WI38 (cell line): ENCODE results near the gene COA6.

ENCODE experiments used
- H3K4me3 ChIP-seq: 2 replicates; pipeline ENCODE4 v1.5.1; 2011; ENCODE audit warnings: low read depth, mild to moderate bottlenecking, control low read depth, low read length
- CTCF ChIP-seq: IDR thresholded peaks from 2 replicates; pipeline ENCODE4 v1.5.1; 2012; ENCODE audit warnings: low read depth, mild to moderate bottlenecking, control low read depth, low read length

Gene COA6

DNA sequence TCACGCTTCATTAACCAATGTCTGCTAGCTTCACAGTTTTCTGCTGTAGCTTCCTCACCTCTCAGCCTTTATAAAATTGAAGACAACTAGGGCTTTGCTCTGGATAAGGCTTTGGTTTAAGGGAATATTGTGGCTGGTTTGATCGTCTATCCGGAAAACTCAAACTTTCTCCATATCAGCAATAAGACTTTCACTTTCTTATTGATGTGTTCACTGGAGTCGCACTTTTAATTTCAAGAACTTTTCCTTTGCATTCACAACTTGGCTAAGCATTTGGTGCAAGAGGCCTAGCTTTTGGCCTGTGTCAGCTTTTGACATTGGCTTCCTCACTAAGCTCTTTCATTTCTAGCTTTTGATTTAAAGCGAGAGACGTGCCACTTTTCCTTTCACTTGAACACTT, 12.9 kb downstream of the COA6 start:
- no peak overlapping the region for H3K4me3 ChIP-seq
- TF ChIP-seq CTCF, result no peak

DNA sequence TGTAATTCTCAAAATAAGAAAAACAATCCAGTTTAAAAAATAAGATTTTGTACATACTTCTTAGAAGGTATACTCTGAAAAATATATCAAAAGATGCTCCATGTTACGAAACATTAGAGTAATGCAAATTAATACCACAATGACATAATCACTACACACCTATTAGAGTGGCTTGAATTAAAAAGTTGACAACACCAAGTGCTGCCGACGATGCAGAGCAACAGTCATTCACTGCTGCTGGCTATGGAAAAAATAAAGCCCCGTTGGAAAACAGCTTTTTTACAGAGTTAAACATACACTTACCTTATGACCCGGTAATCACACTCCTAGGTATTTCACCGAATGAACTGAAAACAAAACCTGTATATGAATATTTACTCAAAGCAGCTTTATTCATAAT, 14.8 kb downstream of the COA6 start:
- no peak for TF ChIP-seq CTCF
- H3K4me3 ChIP-seq, result no peak overlapping the region

DNA sequence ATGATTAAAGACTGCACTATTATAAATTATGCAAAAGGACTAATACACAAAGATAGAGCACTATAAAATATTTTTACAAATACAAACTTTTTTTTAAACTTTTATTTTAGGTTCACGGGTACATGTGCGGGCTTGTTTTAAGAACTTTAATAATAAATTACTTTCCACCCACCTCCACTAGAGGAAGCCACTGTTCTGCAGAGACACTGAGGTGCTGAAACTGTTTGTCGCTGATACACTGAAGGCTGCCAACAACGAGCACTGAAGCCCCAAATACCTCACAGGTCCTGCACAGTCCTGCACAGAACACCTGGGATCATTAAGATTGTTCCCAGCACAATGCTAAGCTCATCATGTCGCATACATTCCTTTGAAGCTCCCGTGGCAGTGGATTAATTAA, 19.9 kb downstream of the COA6 start:
- TF ChIP-seq CTCF, result no peak
- no peak overlapping the region for H3K4me3 ChIP-seq

DNA sequence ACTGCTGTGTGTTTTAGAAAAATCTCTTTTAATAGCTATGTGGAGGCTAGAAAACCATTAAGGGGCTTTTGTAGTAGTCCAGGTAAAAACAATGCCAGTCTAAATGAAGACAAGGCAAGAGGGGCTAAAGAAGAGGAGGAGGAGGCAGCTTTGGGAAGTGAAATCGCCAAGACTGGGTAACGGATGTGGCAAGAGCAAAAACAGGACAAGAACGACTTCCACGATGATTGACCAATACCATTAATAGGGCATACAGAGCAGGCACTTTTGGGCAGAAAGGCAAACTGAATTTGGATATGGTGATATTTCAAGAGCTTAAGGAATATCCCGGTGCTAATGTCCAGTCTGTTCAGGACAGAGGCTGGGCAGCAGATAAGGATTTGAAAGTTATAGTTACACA, 22.0 kb downstream of the COA6 start:
- no peak overlapping the region for H3K4me3 ChIP-seq
- TF ChIP-seq CTCF, result no peak

DNA sequence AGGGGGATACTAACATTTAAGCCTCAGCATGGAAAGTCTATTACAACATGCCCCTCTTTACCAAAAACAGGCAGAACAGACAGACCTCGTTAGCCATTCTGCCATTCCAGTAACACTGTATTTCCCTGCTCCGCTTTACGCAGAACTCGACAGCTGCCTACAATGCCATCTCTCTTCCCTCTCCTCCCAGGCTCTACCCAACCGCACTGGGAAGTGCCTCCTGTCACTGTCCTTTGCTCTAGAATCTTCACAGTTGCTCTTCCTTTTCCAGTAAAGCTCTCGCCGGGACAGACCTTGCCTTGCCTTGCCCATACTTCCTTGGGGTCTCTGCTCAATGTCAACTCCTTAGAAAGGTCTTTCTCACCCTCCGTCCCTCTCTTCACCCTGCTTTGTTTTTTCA, 22.8 kb downstream of the COA6 start:
- no peak overlapping the region for H3K4me3 ChIP-seq
- no peak for TF ChIP-seq CTCF

DNA sequence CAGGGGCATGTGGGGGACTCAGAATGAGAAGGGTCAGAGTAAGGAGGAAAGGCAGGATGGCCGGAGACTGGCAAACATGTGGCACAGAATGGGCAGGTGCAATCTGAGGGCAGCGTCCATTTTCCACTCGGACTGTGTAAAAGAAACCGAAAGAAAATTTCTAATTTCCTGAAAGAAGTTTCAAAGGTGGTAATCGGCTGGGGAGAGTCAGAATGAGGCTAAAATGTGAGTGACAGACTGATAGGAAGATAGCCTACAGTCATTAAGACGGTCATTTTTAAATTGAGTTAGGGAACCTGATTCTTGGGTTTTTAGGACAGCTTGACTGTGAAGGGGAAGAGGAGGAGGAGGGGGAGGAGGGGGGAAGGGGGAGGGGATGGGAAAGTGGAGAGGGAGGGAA, 23.6 kb downstream of the COA6 start:
- no peak overlapping the region for H3K4me3 ChIP-seq

GRCh38 chr1:234397732-234398131, 24.5 kb downstream of the COA6 start:
- no peak overlapping the region for H3K4me3 ChIP-seq
- TF ChIP-seq CTCF, result no peak

More for the DNA sequence above, 23.6 kb downstream of the COA6 start:
- TF ChIP-seq CTCF, result no peak
